K562 (cell line): ENCODE results near the gene SLC7A8. TPM values are rescaled to one million over a fixed set of nuclear protein-coding genes. Genes with fewer than 3 reads are reported as not detected.
"Not testable (repeated sequence)": the region's sequence is repeated elsewhere in the genome, so short reads cannot be mapped to it uniquely, and the experiment has no call there.

Experiments used
- ATAC-seq: fragments of 200-7000 bp; cut with Tn5 transposase; 3 replicates; pipeline ENCODE4 v1.9.1; 2020; ENCODE audit warnings: moderate library complexity
- BruUV-seq: library from RNA; stranded (reverse); fragments of 400-500 nt; replicated peaks from 2 replicates; lab custom pipeline; 2021; lab: Mats Ljungman, UMichigan
- CTCF ChIA-PET: fragments of 300-600 bp; formaldehyde crosslinking; extraction: SDS; loops from one replicate; lab custom pipeline; 2021; ENCODE audit warnings: low intra/inter-chr PET ratio; lab: Yijun Ruan, JAX
- POLR2A ChIA-PET: fragments of 300-600, 350-650 bp; sonication (Branson Sonifier 250); formaldehyde crosslinking; extraction: SDS; loops from one replicate; lab custom pipeline; 2021; ENCODE audit warnings: antibody characterized with exemption, inconsistent platforms; lab: Yijun Ruan, JAX
- DNase-seq, 4 experiments: peaks; one replicate each; pipeline versions ENCODE4 v3.0.0 to v3.0.0-alpha.2; 2011 to 2018; ENCODE audit warnings: low spot score in 3 of 4, mixed read lengths in 3 of 4; ENCODE audit errors: extremely low read depth in 1 of 4
- FAIRE-seq: peaks from 2 replicates; lab custom pipeline; 2011; peaks lifted over from hg19 to GRCh38; lab: Jason Lieb, UNC
- H2AFZ ChIP-seq: 2 replicates; pipeline ENCODE4 v1.6.0; 2011; ENCODE audit warnings: low read depth, low read length, control low read depth, inconsistent platforms
- H3K27ac ChIP-seq: fragments of 200-600 bp; 3 replicates; pipeline ENCODE4 v1.8.0; 2011; ENCODE audit warnings: low read depth, mild to moderate bottlenecking, control low read depth, inconsistent platforms, low read length, moderate library complexity, mixed read lengths; ENCODE audit errors: extremely low read depth
- H3K27me3 ChIP-seq, 2 experiments: fragments of 300-600 bp in 1 of 2; 2 replicates in 1 of 2; 3 replicates in 1 of 2; pipeline versions ENCODE4 v1.6.0 to v1.8.0; 2011; ENCODE audit warnings: inconsistent platforms in 2 of 2, low read length in 2 of 2, mild to moderate bottlenecking in 1 of 2, mixed read lengths in 1 of 2, moderate library complexity in 1 of 2; ENCODE audit not compliant: control insufficient read depth in 2 of 2, insufficient read depth in 2 of 2
- H3K36me3 ChIP-seq: fragments of 300-600 bp; 3 replicates; pipeline ENCODE4 v1.8.0; 2011; ENCODE audit warnings: mild to moderate bottlenecking, low read length, inconsistent platforms; ENCODE audit not compliant: control insufficient read depth, insufficient read depth
- H3K4me1 ChIP-seq, 2 experiments: fragments of 200-600 bp in 1 of 2; replicated peaks in 1 of 2; 2 replicates in 1 of 2; 3 replicates in 1 of 2; pipeline versions ENCODE4 v1.5.1 to v1.8.0; 2011; ENCODE audit warnings: inconsistent platforms in 2 of 2, low read length in 2 of 2, mild to moderate bottlenecking in 1 of 2, mixed read lengths in 1 of 2, moderate library complexity in 1 of 2; ENCODE audit not compliant: control insufficient read depth in 2 of 2, insufficient read depth in 2 of 2
- H3K4me2 ChIP-seq: 2 replicates; pipeline ENCODE4 v1.6.1; 2011; ENCODE audit warnings: low read length, control low read depth, inconsistent platforms, mixed read lengths; ENCODE audit not compliant: insufficient read depth
- H3K4me3 ChIP-seq: fragments of 200-600 bp; sonication (generic), shearing (Covaris generic); 2 replicates; pipeline ENCODE4 v1.5.1; 2016; ENCODE audit warnings: control low read depth, inconsistent platforms
- H3K79me2 ChIP-seq: fragments of 200-600 bp; 3 replicates; pipeline ENCODE4 v1.8.0; 2011; ENCODE audit warnings: low read length, inconsistent platforms; ENCODE audit not compliant: control insufficient read depth, insufficient read depth
- H3K9ac ChIP-seq, 2 experiments: 2 replicates each; pipeline versions ENCODE4 v1.6.0 to v1.6.1; 2011; ENCODE audit warnings: low read depth in 2 of 2, low read length in 2 of 2, control low read depth in 1 of 2, inconsistent platforms in 1 of 2, mild to moderate bottlenecking in 1 of 2, mixed read lengths in 1 of 2; ENCODE audit not compliant: insufficient read depth in 1 of 2
- H3K9me1 ChIP-seq: one replicate; pipeline ENCODE4 v1.6.0; 2011; ENCODE audit warnings: inconsistent platforms, mild to moderate bottlenecking, low read length, moderate library complexity; ENCODE audit not compliant: control insufficient read depth, insufficient read depth
- H3K9me3 ChIP-seq: replicated peaks from 2 replicates; pipeline ENCODE4 v1.5.1; 2011; ENCODE audit warnings: low read depth, low read length, inconsistent platforms; ENCODE audit not compliant: control insufficient read depth, insufficient read depth
- H4K20me1 ChIP-seq: replicated peaks from 2 replicates; pipeline ENCODE4 v1.6.1; 2011; ENCODE audit warnings: low read length, inconsistent platforms, mixed read lengths; ENCODE audit not compliant: control insufficient read depth, insufficient read depth
- SMAD4 ChIP-seq: fragments of 250-450 bp; sonication (Bioruptor Pico); conservative IDR thresholded peaks from 2 replicates; pipeline ENCODE4 v1.8.0; 2021; ENCODE audit warnings: inconsistent platforms, mild to moderate bottlenecking, moderate library complexity
- SRF ChIP-seq, 2 experiments: fragments of 250-450, 450-650 bp in 1 of 2; sonication (Bioruptor Pico) in 1 of 2; sonication (generic) in 1 of 2; formaldehyde crosslinking; IDR thresholded peaks; 2 replicates each; pipeline versions ENCODE4 v1.5.0 to v1.5.1; 2020 to 2022; ENCODE audit warnings: mild to moderate bottlenecking in 1 of 2, missing genetic modification reagents in 1 of 2
- ZBTB33 ChIP-seq: sonication (generic); formaldehyde crosslinking; IDR thresholded peaks from 2 replicates; pipeline ENCODE4 v1.8.1; 2023; ENCODE audit warnings: mild to moderate bottlenecking, missing genetic modification reagents
- ZNF592 ChIP-seq: fragments of 450-650 bp; IDR thresholded peaks from 2 replicates; pipeline ENCODE4 v1.6.1; 2017; ENCODE audit warnings: antibody characterized with exemption, mild to moderate bottlenecking
- WGBS: fragments of 100-300 bp; shearing (Covaris generic); methylation state at CpG from one replicate; pipeline ENCODE4 v1.1.6; 2016; ENCODE audit warnings: low coverage, mixed read lengths; ENCODE audit not compliant: insufficient coverage; ENCODE audit errors: missing lambda C conversion rate; 5-methylcytosine and 5-hydroxymethylcytosine counted together
- in situ Hi-C: fragments of 300-500 bp; cut with MboI; formaldehyde crosslinking; loops from 4 replicates; pipeline ENCODE4 v1.15.0; 2018; ENCODE audit warnings: inconsistent platforms, mixed read lengths
- intact Hi-C: fragments of 100-400 bp; cut with micrococcal nuclease; formaldehyde crosslinking; loops from 2 replicates; pipeline ENCODE4 v1.14.2; 2022
- polyA plus RNA-seq, 8 experiments: library from polyadenylated mRNA; depleted of rRNA in 4 of 8; stranded (reverse) in 5 of 8; unstranded in 3 of 8; fragments of >200 nt; fragmentation: Nextera tagmentation in 2 of 8; fragmentation: Illumina TruSeq in 1 of 8; extraction: Ambion mirVana in 2 of 8; extraction: Trizol in 1 of 8; gene quantifications; 2 replicates each; pipeline versions ENCODE4 v1.2.1 to v1.2.3, GENCODE V29; 2011 to 2014; ENCODE audit warnings: inconsistent platforms in 1 of 8, missing spikeins in 1 of 8
- total RNA-seq, 7 experiments: library from RNA; depleted of rRNA in 6 of 7; stranded (reverse); fragments of >200 nt in 6 of 7; fragmentation: Illumina TruSeq in 2 of 7; extraction: Trizol in 2 of 7; gene quantifications; 2 replicates each; pipeline versions ENCODE4 v1.2.1 to v1.2.3, GENCODE V29; 2011 to 2021; ENCODE audit warnings: low replicate concordance in 1 of 7

The SLC7A8 gene
- total and polyA plus RNA-seq, 9 of the 15 experiments (the other 6 are each of a cell fraction or from before 2014, with no cell fraction given), result 2.0 to 33.0 (median 6.0) TPM

- no peak for TF ChIP-seq ZNF592
- no peak for TF ChIP-seq SRF (CRISPR knock-in tag; IDR thresholded peaks at IDR 0.05)
These were observed 73.7 kb downstream of the SLC7A8 start (continued) for GRCh38 chr14:23109769-23110168.

GRCh38 chr14:23108169-23108568 lies 75.3 kb downstream of the SLC7A8 start:
- BruUV-seq, H3K27ac ChIP-seq, H3K4me3 ChIP-seq, H2AFZ ChIP-seq, H4K20me1 ChIP-seq: not testable (repeated sequence)
- in situ Hi-C loops, result loop anchor here (5.0 kb wide), 1 partner anchor 41 kb away; no protein-coding TSS in a partner anchor
- TF ChIP-seq SMAD4 (CRISPR knock-in tag) (peak; percentile 67), ZBTB33 (CRISPR knock-in tag) (peak; percentile 85)
- TF ChIP-seq, all 486 proteins: peak for 2; not testable (repeated sequence) for 484
- not testable (repeated sequence) for ATAC-seq, DNase-seq, FAIRE-seq, H3K36me3 ChIP-seq, H3K27me3 ChIP-seq, H3K79me2 ChIP-seq, H3K9me3 ChIP-seq, H3K4me2 ChIP-seq, H3K9ac ChIP-seq, H3K9me1 ChIP-seq
- WGBS, result 67% methylated on average over 9 of the region's 24 CpGs
- POLR2A ChIA-PET, result interaction anchor here (1.0 to 3.5 kb wide), 4 partner anchors 13 to 49 kb away, joined by 3 to 12 read pairs (median 4); partner anchors contain the start of genes ACIN1 and C14orf119
- CTCF ChIA-PET, result interaction anchor here (1.9 to 5.6 kb wide), 3 partner anchors 31 to 122 kb away, joined by 8 to 109 read pairs (median 25); no protein-coding TSS in a partner anchor
- H3K4me1 ChIP-seq, result peaks cover 12 to 24% of the 10 kb centered on the region in 2 experiments; a peak in 4 of 5 replicates
- intact Hi-C loops, result loop anchor here (5.0 kb wide), 2 partner anchors 121 to 136 kb away; no protein-coding TSS in a partner anchor
